Osteoblast (primary cell): ENCODE results near the gene KAT7. TPM values are rescaled to one million over a fixed set of nuclear protein-coding genes. Genes with fewer than 3 reads are reported as not detected.

ENCODE experiments used
- DNase-seq: peaks from one replicate; pipeline ENCODE4 v3.0.0; 2011; ENCODE audit warnings: low spot score, mixed read lengths; ENCODE audit not compliant: insufficient read length; ENCODE audit errors: missing footprints
- H2AFZ ChIP-seq: 2 replicates; pipeline ENCODE4 v1.6.0; 2011; ENCODE audit warnings: mild to moderate bottlenecking, low read length
- H3K27ac ChIP-seq: 2 replicates; pipeline ENCODE4 v1.5.1; 2011; ENCODE audit warnings: mild to moderate bottlenecking, low read depth, low read length, moderate library complexity
- H3K27me3 ChIP-seq: 2 replicates; pipeline ENCODE4 v1.6.0; 2012; ENCODE audit warnings: mild to moderate bottlenecking, control low read depth, inconsistent platforms, low read length, moderate library complexity; ENCODE audit not compliant: insufficient read depth
- H3K36me3 ChIP-seq: 2 replicates; pipeline ENCODE4 v1.5.1; 2011; ENCODE audit warnings: mild to moderate bottlenecking, low read length, control low read depth, moderate library complexity; ENCODE audit not compliant: insufficient read depth
- H3K4me1 ChIP-seq: 2 replicates; pipeline ENCODE4 v1.5.1; 2011; ENCODE audit warnings: mild to moderate bottlenecking, low read length, control low read depth, moderate library complexity; ENCODE audit not compliant: insufficient read depth
- H3K4me2 ChIP-seq: 2 replicates; pipeline ENCODE4 v1.6.0; 2011; ENCODE audit warnings: mild to moderate bottlenecking, low read length; ENCODE audit not compliant: insufficient read depth
- H3K4me3 ChIP-seq: fragments of 200-600 bp; sonication (generic); 3 replicates; pipeline ENCODE4 v1.5.1; 2012; ENCODE audit warnings: mild to moderate bottlenecking, low read length, inconsistent platforms; ENCODE audit not compliant: insufficient read depth
- H3K79me2 ChIP-seq: 2 replicates; pipeline ENCODE4 v1.6.0; 2012; ENCODE audit warnings: mild to moderate bottlenecking, low read length, control low read depth, inconsistent platforms; ENCODE audit not compliant: insufficient read depth
- H3K9me3 ChIP-seq: 2 replicates; pipeline ENCODE4 v1.5.1; 2011; ENCODE audit warnings: low read depth, low read length, control low read depth
- H4K20me1 ChIP-seq: 2 replicates; pipeline ENCODE4 v1.6.0; 2012; ENCODE audit warnings: mild to moderate bottlenecking, low read length, control low read depth; ENCODE audit not compliant: insufficient read depth
- CTCF ChIP-seq: IDR thresholded peaks from 2 replicates; pipeline ENCODE4 v1.5.1; 2011; ENCODE audit warnings: mild to moderate bottlenecking, low read depth, low read length, moderate library complexity; ENCODE audit errors: extremely low read depth
- total RNA-seq: library from RNA; depleted of rRNA; stranded (reverse); fragments of >200 nt; gene quantifications from 2 replicates; pipeline ENCODE4 v1.2.3, GENCODE V29; 2012

The KAT7 gene
- total RNA-seq, 1 donor = 51.4 TPM

GRCh38 chr17:49870298-49870697, 81.8 kb downstream of the KAT7 start:
- H3K4me3 ChIP-seq = no peak overlapping the region
- H3K36me3 ChIP-seq = no peaks in the 10 kb centered on the region
- H3K9me3 ChIP-seq = no peaks in the 10 kb centered on the region
- H2AFZ ChIP-seq = no peak overlapping the region
- no peaks in the 10 kb centered on the region for H3K79me2 ChIP-seq
- H3K4me1 ChIP-seq = no peaks in the 10 kb centered on the region
- no peak overlapping the region for H3K27ac ChIP-seq
- peak; percentile 41 for DNase-seq
- TF ChIP-seq CTCF = no peak
- no peak overlapping the region for H3K4me2 ChIP-seq
- peaks cover 9% of the 10 kb centered on the region for H3K27me3 ChIP-seq
- H4K20me1 ChIP-seq = peaks cover 4% of the 10 kb centered on the region

- H3K27me3 ChIP-seq = peaks cover 9% of the 10 kb centered on the region
- no peaks in the 10 kb centered on the region for H3K36me3 ChIP-seq
- TF ChIP-seq CTCF = no peak
- H3K4me3 ChIP-seq = no peak overlapping the region
- H3K27ac ChIP-seq = no peak overlapping the region
- H2AFZ ChIP-seq = no peak overlapping the region
- no peaks in the 10 kb centered on the region for H3K4me1 ChIP-seq
- peak; percentile 17 for DNase-seq
- no peak overlapping the region for H3K4me2 ChIP-seq
- H3K79me2 ChIP-seq = no peaks in the 10 kb centered on the region
- no peaks in the 10 kb centered on the region for H3K9me3 ChIP-seq
- H4K20me1 ChIP-seq = peaks cover 4% of the 10 kb centered on the region
These were observed 82.7 kb downstream of the KAT7 start for GRCh38 chr17:49871211-49871610.

GRCh38 chr17:49872754-49873377, 84.4 kb downstream of the KAT7 start:
- no peaks in the 10 kb centered on the region for H3K9me3 ChIP-seq
- H3K27ac ChIP-seq = no peak overlapping the region
- no peak overlapping the region for H3K4me3 ChIP-seq
- no peak for DNase-seq
- H3K27me3 ChIP-seq = peaks cover 7% of the 10 kb centered on the region
- no peak overlapping the region for H2AFZ ChIP-seq
- no peaks in the 10 kb centered on the region for H3K79me2 ChIP-seq
- no peaks in the 10 kb centered on the region for H3K36me3 ChIP-seq
- H4K20me1 ChIP-seq = no peaks in the 10 kb centered on the region
- no peaks in the 10 kb centered on the region for H3K4me1 ChIP-seq
- TF ChIP-seq CTCF = no peak
- no peak overlapping the region for H3K4me2 ChIP-seq

GRCh38 chr17:49873466-49873865, 85.0 kb downstream of the KAT7 start:
- H2AFZ ChIP-seq = no peak overlapping the region
- no peaks in the 10 kb centered on the region for H3K36me3 ChIP-seq
- no peak overlapping the region for H3K27ac ChIP-seq
- no peaks in the 10 kb centered on the region for H3K4me1 ChIP-seq
- H3K4me3 ChIP-seq = no peak overlapping the region
- no peak overlapping the region for H3K4me2 ChIP-seq
- TF ChIP-seq CTCF = no peak
- H3K79me2 ChIP-seq = no peaks in the 10 kb centered on the region
- no peaks in the 10 kb centered on the region for H4K20me1 ChIP-seq
- H3K27me3 ChIP-seq = peaks cover 7% of the 10 kb centered on the region
- H3K9me3 ChIP-seq = no peaks in the 10 kb centered on the region
- no peak for DNase-seq
